ENCODE data around the gene ATF3.

The ATF3 gene

GRCh38 chr1:212608392-212608958 is at the start of gene ATF3:
ATF3 (plus strand) TSS chr1:212608761; CDS start chr1:212615022, 6,261 bp downstream.
- Histone ChIP-seq H3K9me3 (ENCODE audit: low read length) (peaks cover 4% of the 10 kb centered on the region), H3K4me1 (ENCODE audit: insufficient read depth, low read length) (peaks cover 35% of the 10 kb centered on the region), H3K4me3 (ENCODE audit: low read depth in 1 of 2, low read length in 2 of 2) (peak within 1 kb of the TSS; percentile 80 to 95), H3K9ac (ENCODE audit: low read length) (peak within 1 kb of the TSS; percentile 93), H3K27ac (ENCODE audit: low read depth, low read length) (peak within 1 kb of the TSS; percentile 97), H3K27me3 (ENCODE audit: control insufficient read depth in 1 of 2, insufficient read depth in 2 of 2, low read length in 2 of 2) (peaks cover 34 to 36% of the 10 kb centered on the region in 2 donors), H3K36me3 (ENCODE audit: insufficient read depth, low read length) (no peaks in the 10 kb centered on the region)

GRCh38 chr1:212559929-212560328 is 48.6 kb upstream of the ATF3 start:
- Histone ChIP-seq H3K4me1 (ENCODE audit: insufficient read depth, low read length) (peaks cover 5% of the 10 kb centered on the region), H3K9ac (ENCODE audit: low read length) (no peak overlapping the region), H3K27ac (ENCODE audit: low read depth, low read length) (no peak overlapping the region), H3K36me3 (ENCODE audit: insufficient read depth, low read length) (no peaks in the 10 kb centered on the region), H3K9me3 (ENCODE audit: low read length) (no peaks in the 10 kb centered on the region), H3K27me3 (ENCODE audit: control insufficient read depth in 1 of 2, insufficient read depth in 2 of 2, low read length in 2 of 2) (no peaks in the 10 kb centered on the region), H3K4me3 (ENCODE audit: low read depth in 1 of 2, low read length in 2 of 2) (no peak overlapping the region)

- Histone ChIP-seq H3K27ac (ENCODE audit: low read depth, low read length) (no peak overlapping the region), H3K27me3 (ENCODE audit: control insufficient read depth in 1 of 2, insufficient read depth in 2 of 2, low read length in 2 of 2) (no peaks in the 10 kb centered on the region), H3K36me3 (ENCODE audit: insufficient read depth, low read length) (no peaks in the 10 kb centered on the region), H3K4me1 (ENCODE audit: insufficient read depth, low read length) (peaks cover 6% of the 10 kb centered on the region), H3K9ac (ENCODE audit: low read length) (no peak overlapping the region), H3K9me3 (ENCODE audit: low read length) (no peaks in the 10 kb centered on the region), H3K4me3 (ENCODE audit: low read depth in 1 of 2, low read length in 2 of 2) (no peak overlapping the region)
These were observed 47.6 kb upstream of the ATF3 start for GRCh38 chr1:212560933-212561460.

- peaks cover 11% of the 10 kb centered on the region for H3K4me1 ChIP-seq (ENCODE audit: insufficient read depth, low read length)
- H3K9me3 ChIP-seq (ENCODE audit: low read length), result no peaks in the 10 kb centered on the region
- no peaks in the 10 kb centered on the region for H3K27me3 ChIP-seq (ENCODE audit: control insufficient read depth in 1 of 2, insufficient read depth in 2 of 2, low read length in 2 of 2)
- no peak overlapping the region for H3K27ac ChIP-seq (ENCODE audit: low read depth, low read length)
- H3K36me3 ChIP-seq (ENCODE audit: insufficient read depth, low read length), result no peaks in the 10 kb centered on the region
- H3K4me3 ChIP-seq (ENCODE audit: low read depth in 1 of 2, low read length in 2 of 2), result no peak overlapping the region
- no peak overlapping the region for H3K9ac ChIP-seq (ENCODE audit: low read length)
These were observed 47.0 kb upstream of the ATF3 start for GRCh38 chr1:212561501-212561931.

GRCh38 chr1:212562771-212563170 is 45.8 kb upstream of the ATF3 start:
- Histone ChIP-seq H3K9me3 (ENCODE audit: low read length) (no peaks in the 10 kb centered on the region), H3K9ac (ENCODE audit: low read length) (no peak overlapping the region), H3K4me3 (ENCODE audit: low read depth in 1 of 2, low read length in 2 of 2) (no peak overlapping the region), H3K36me3 (ENCODE audit: insufficient read depth, low read length) (no peaks in the 10 kb centered on the region), H3K27me3 (ENCODE audit: control insufficient read depth in 1 of 2, insufficient read depth in 2 of 2, low read length in 2 of 2) (no peaks in the 10 kb centered on the region), H3K4me1 (ENCODE audit: insufficient read depth, low read length) (peaks cover 19% of the 10 kb centered on the region), H3K27ac (ENCODE audit: low read depth, low read length) (no peak overlapping the region)

- Histone ChIP-seq H3K27ac (ENCODE audit: low read depth, low read length) (no peak overlapping the region), H3K27me3 (ENCODE audit: control insufficient read depth in 1 of 2, insufficient read depth in 2 of 2, low read length in 2 of 2) (no peaks in the 10 kb centered on the region), H3K9ac (ENCODE audit: low read length) (no peak overlapping the region), H3K4me1 (ENCODE audit: insufficient read depth, low read length) (peaks cover 16% of the 10 kb centered on the region), H3K36me3 (ENCODE audit: insufficient read depth, low read length) (no peaks in the 10 kb centered on the region), H3K9me3 (ENCODE audit: low read length) (no peaks in the 10 kb centered on the region), H3K4me3 (ENCODE audit: low read depth in 1 of 2, low read length in 2 of 2) (no peak overlapping the region)
These were observed 43.5 kb upstream of the ATF3 start for GRCh38 chr1:212565079-212565478.

- no peak overlapping the region for H3K9ac ChIP-seq (ENCODE audit: low read length)
- H3K27ac ChIP-seq (ENCODE audit: low read depth, low read length), result no peak overlapping the region
- peaks cover 16% of the 10 kb centered on the region for H3K4me1 ChIP-seq (ENCODE audit: insufficient read depth, low read length)
- H3K27me3 ChIP-seq (ENCODE audit: control insufficient read depth in 1 of 2, insufficient read depth in 2 of 2, low read length in 2 of 2), result no peaks in the 10 kb centered on the region
- H3K4me3 ChIP-seq (ENCODE audit: low read depth in 1 of 2, low read length in 2 of 2), result no peak overlapping the region
- no peaks in the 10 kb centered on the region for H3K36me3 ChIP-seq (ENCODE audit: insufficient read depth, low read length)
- H3K9me3 ChIP-seq (ENCODE audit: low read length), result no peaks in the 10 kb centered on the region
These were observed 42.8 kb upstream of the ATF3 start for GRCh38 chr1:212565571-212566305.

GRCh38 chr1:212566522-212567479 is 41.8 kb upstream of the ATF3 start:
- Histone ChIP-seq H3K27me3 (ENCODE audit: control insufficient read depth in 1 of 2, insufficient read depth in 2 of 2, low read length in 2 of 2) (no peaks in the 10 kb centered on the region), H3K9ac (ENCODE audit: low read length) (peak overlapping the region; percentile 60), H3K4me3 (ENCODE audit: low read depth in 1 of 2, low read length in 2 of 2) (peak overlapping the region; percentile 60 to 63), H3K9me3 (ENCODE audit: low read length) (no peaks in the 10 kb centered on the region), H3K27ac (ENCODE audit: low read depth, low read length) (peak overlapping the region; percentile 35), H3K36me3 (ENCODE audit: insufficient read depth, low read length) (no peaks in the 10 kb centered on the region), H3K4me1 (ENCODE audit: insufficient read depth, low read length) (peaks cover 16% of the 10 kb centered on the region)

- H3K36me3 ChIP-seq (ENCODE audit: insufficient read depth, low read length), result no peaks in the 10 kb centered on the region
- H3K9me3 ChIP-seq (ENCODE audit: low read length), result no peaks in the 10 kb centered on the region
- H3K9ac ChIP-seq (ENCODE audit: low read length), result no peak overlapping the region
- no peak overlapping the region for H3K27ac ChIP-seq (ENCODE audit: low read depth, low read length)
- H3K4me3 ChIP-seq (ENCODE audit: low read depth in 1 of 2, low read length in 2 of 2), result no peak overlapping the region
- peaks cover 16% of the 10 kb centered on the region for H3K4me1 ChIP-seq (ENCODE audit: insufficient read depth, low read length)
- H3K27me3 ChIP-seq (ENCODE audit: control insufficient read depth in 1 of 2, insufficient read depth in 2 of 2, low read length in 2 of 2), result no peaks in the 10 kb centered on the region
These were observed 40.9 kb upstream of the ATF3 start for GRCh38 chr1:212567638-212568037.

- Histone ChIP-seq H3K36me3 (ENCODE audit: insufficient read depth, low read length) (no peaks in the 10 kb centered on the region), H3K9me3 (ENCODE audit: low read length) (no peaks in the 10 kb centered on the region), H3K4me1 (ENCODE audit: insufficient read depth, low read length) (peaks cover 16% of the 10 kb centered on the region), H3K27me3 (ENCODE audit: control insufficient read depth in 1 of 2, insufficient read depth in 2 of 2, low read length in 2 of 2) (no peaks in the 10 kb centered on the region), H3K9ac (ENCODE audit: low read length) (no peak overlapping the region), H3K4me3 (ENCODE audit: low read depth in 1 of 2, low read length in 2 of 2) (no peak overlapping the region), H3K27ac (ENCODE audit: low read depth, low read length) (no peak overlapping the region)
These were observed 39.5 kb upstream of the ATF3 start for GRCh38 chr1:212568978-212569537.

- no peaks in the 10 kb centered on the region for H3K27me3 ChIP-seq (ENCODE audit: control insufficient read depth in 1 of 2, insufficient read depth in 2 of 2, low read length in 2 of 2)
- no peaks in the 10 kb centered on the region for H3K36me3 ChIP-seq (ENCODE audit: insufficient read depth, low read length)
- H3K4me3 ChIP-seq (ENCODE audit: low read depth in 1 of 2, low read length in 2 of 2), result no peak overlapping the region
- no peaks in the 10 kb centered on the region for H3K9me3 ChIP-seq (ENCODE audit: low read length)
- H3K4me1 ChIP-seq (ENCODE audit: insufficient read depth, low read length), result no peaks in the 10 kb centered on the region
- no peak overlapping the region for H3K9ac ChIP-seq (ENCODE audit: low read length)
- no peak overlapping the region for H3K27ac ChIP-seq (ENCODE audit: low read depth, low read length)
These were observed 33.8 kb upstream of the ATF3 start for GRCh38 chr1:212574732-212575131.

Data from muscle layer of colon (tissue), 2 donors.